NT2/D1 (cell line): ENCODE results near the gene ADH6.

Experiments
- YY1 ChIP-seq: IDR thresholded peaks from 2 replicates; pipeline ENCODE4 v1.6.1; 2011; ENCODE audit not compliant: insufficient read length, insufficient read depth
- ZNF274 ChIP-seq: IDR thresholded peaks from 2 replicates; pipeline ENCODE4 v1.6.1; 2011; ENCODE audit warnings: mild to moderate bottlenecking, low read depth, low read length

- no peak for TF ChIP-seq ZNF274
- no peak for TF ChIP-seq YY1
Observed at GRCh38 chr4:99219072-99219471, at the start of gene ADH6.
